WERI-Rb-1 (cell line): ENCODE data around the gene TEAD1.

ENCODE experiments used
- DNase-seq: peaks from one replicate; pipeline ENCODE4 v3.0.0-alpha.2; 2020
- H3K27ac ChIP-seq: fragments of 250-450 bp; sonication (Bioruptor Pico); 2 replicates; pipeline ENCODE4 v1.5.1; 2020; ENCODE audit warnings: mild to moderate bottlenecking, moderate library complexity
- H3K27me3 ChIP-seq: fragments of 250-450 bp; sonication (Bioruptor Pico); 2 replicates; pipeline ENCODE4 v1.5.1; 2021; ENCODE audit warnings: mild to moderate bottlenecking, low read depth, moderate library complexity; ENCODE audit not compliant: insufficient read depth, severe bottlenecking
- H3K36me3 ChIP-seq: fragments of 250-450 bp; sonication (Bioruptor Pico); 2 replicates; pipeline ENCODE4 v1.5.1; 2020; ENCODE audit warnings: mild to moderate bottlenecking, moderate library complexity
- H3K4me3 ChIP-seq: 2 replicates; pipeline ENCODE4 v1.5.1; 2011; ENCODE audit warnings: low read depth, mild to moderate bottlenecking, control low read depth, low read length
- H3K9me3 ChIP-seq: fragments of 250-450 bp; sonication (Bioruptor Pico); 2 replicates; pipeline ENCODE4 v1.5.1; 2021; ENCODE audit warnings: mild to moderate bottlenecking, moderate library complexity; ENCODE audit not compliant: severe bottlenecking
- CTCF ChIP-seq: IDR thresholded peaks from 2 replicates; pipeline ENCODE4 v1.5.1; 2011; ENCODE audit warnings: low read depth, mild to moderate bottlenecking, control low read depth, inconsistent platforms, low read length

TEAD1 gene

GRCh38 chr11:12942157-12942556, 267.9 kb downstream of the TEAD1 start:
- TF ChIP-seq CTCF = no peak
- Histone ChIP-seq H3K27ac (no peak overlapping the region), H3K4me3 (no peak overlapping the region), H3K9me3 (peaks cover 5% of the 10 kb centered on the region), H3K27me3 (no peaks in the 10 kb centered on the region), H3K36me3 (peaks cover 23% of the 10 kb centered on the region)
- no peak for DNase-seq

- no peak for DNase-seq
- H3K36me3 ChIP-seq = peaks cover 20% of the 10 kb centered on the region
- H3K9me3 ChIP-seq = peaks cover 5% of the 10 kb centered on the region
- H3K27me3 ChIP-seq = no peaks in the 10 kb centered on the region
- no peak overlapping the region for H3K4me3 ChIP-seq
- TF ChIP-seq CTCF = no peak
- H3K27ac ChIP-seq = no peak overlapping the region
These were observed 269.1 kb downstream of the TEAD1 start for GRCh38 chr11:12943311-12943710.

- no peaks in the 10 kb centered on the region for H3K27me3 ChIP-seq
- no peak for TF ChIP-seq CTCF
- no peak overlapping the region for H3K4me3 ChIP-seq
- no peak overlapping the region for H3K27ac ChIP-seq
- peaks cover 10% of the 10 kb centered on the region for H3K36me3 ChIP-seq
- DNase-seq = no peak
- H3K9me3 ChIP-seq = peaks cover 5% of the 10 kb centered on the region
These were observed 270.7 kb downstream of the TEAD1 start for GRCh38 chr11:12944889-12945288.

- H3K36me3 ChIP-seq = no peaks in the 10 kb centered on the region
- peaks cover 12% of the 10 kb centered on the region for H3K9me3 ChIP-seq
- no peak for DNase-seq
- no peak for TF ChIP-seq CTCF
- H3K27me3 ChIP-seq = no peaks in the 10 kb centered on the region
- no peak overlapping the region for H3K27ac ChIP-seq
- H3K4me3 ChIP-seq = no peak overlapping the region
These were observed 275.2 kb downstream of the TEAD1 start for GRCh38 chr11:12949453-12949852.

- DNase-seq = no peak
- H3K27me3 ChIP-seq = no peaks in the 10 kb centered on the region
- no peaks in the 10 kb centered on the region for H3K36me3 ChIP-seq
- H3K27ac ChIP-seq = no peak overlapping the region
- H3K4me3 ChIP-seq = no peak overlapping the region
- no peak for TF ChIP-seq CTCF
- H3K9me3 ChIP-seq = peaks cover 12% of the 10 kb centered on the region
These were observed 276.4 kb downstream of the TEAD1 start for GRCh38 chr11:12950670-12951069.

GRCh38 chr11:12951376-12951775, 277.2 kb downstream of the TEAD1 start:
- TF ChIP-seq CTCF = no peak
- no peak for DNase-seq
- H3K4me3 ChIP-seq = no peak overlapping the region
- peaks cover 10% of the 10 kb centered on the region for H3K9me3 ChIP-seq
- H3K27ac ChIP-seq = no peak overlapping the region
- H3K27me3 ChIP-seq = no peaks in the 10 kb centered on the region
- H3K36me3 ChIP-seq = no peaks in the 10 kb centered on the region
